MM.1S (cell line): ENCODE results near the gene CLTCL1.

Source experiments
- CTCF ChIP-seq: fragments of 300-600 bp; sonication (generic); IDR thresholded peaks from 2 replicates; pipeline ENCODE4 v1.5.1; 2016; ENCODE audit warnings: antibody characterized with exemption, low read length, mixed read lengths
- EZH2 ChIP-seq: fragments of 300-600 bp; sonication (generic); optimal IDR thresholded peaks from 2 replicates; pipeline ENCODE3; 2017; ENCODE audit warnings: low read depth, mild to moderate bottlenecking, antibody characterized with exemption, low read length, mixed read lengths

- TF ChIP-seq CTCF (no peak), EZH2 (no peak)
Observed at GRCh38 chr22:19275513-19275912, 16.0 kb downstream of the CLTCL1 start.
